Measurements from ENCODE around the gene METTL16. TPM values are rescaled to one million over a fixed set of nuclear protein-coding genes. Genes with fewer than 3 reads are reported as not detected.

Gene METTL16
- total and polyA plus RNA-seq, 2 donors from 2014 or later: 18.0 to 37.2 TPM

DNA sequence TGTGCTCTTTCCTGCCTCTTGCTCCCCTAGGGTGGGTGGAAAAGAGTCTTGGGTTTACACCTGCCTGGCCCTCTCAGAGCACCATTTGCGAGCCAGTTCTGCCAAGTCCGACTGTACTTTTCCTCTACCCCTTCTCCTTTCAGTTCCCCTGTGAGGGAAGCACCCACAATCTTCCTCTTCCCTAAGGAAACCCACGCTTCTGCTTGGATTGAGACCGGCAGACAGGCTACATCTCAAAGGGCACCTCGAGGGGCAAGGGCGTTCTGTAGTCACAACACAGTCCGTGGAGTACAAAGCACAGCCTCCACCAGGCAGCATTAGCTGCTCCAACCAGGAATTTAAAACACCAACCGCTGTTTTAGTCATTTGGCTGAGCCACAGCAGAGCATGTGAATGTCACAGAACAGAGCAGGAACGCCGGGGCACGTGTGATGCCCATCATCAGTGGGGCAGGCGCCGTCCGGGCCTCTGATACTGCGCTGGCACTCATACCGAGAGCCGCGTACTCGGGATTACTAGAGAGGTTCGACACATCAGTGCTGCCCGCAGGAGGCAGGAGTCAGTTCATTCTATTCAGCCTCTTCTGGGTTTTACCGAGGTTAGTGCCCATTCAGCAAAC lies 97.1 kb downstream of the METTL16 start:
- no peak overlapping the region for H3K4me3 ChIP-seq (ENCODE audit: low read length in 3 of 3)
- no peak for FAIRE-seq
- H3K27me3 ChIP-seq (ENCODE audit: control insufficient read depth, insufficient read depth, low read length): no peaks in the 10 kb centered on the region
- DNase-seq: peak in 1 of 5 donors; percentile 31
- H3K9me3 ChIP-seq (ENCODE audit: control insufficient read depth in 2 of 3, insufficient read depth in 1 of 3, low read length in 3 of 3): no peaks in the 10 kb centered on the region
- no peak overlapping the region for H3K27ac ChIP-seq (ENCODE audit: low read depth in 2 of 2, low read length in 2 of 2)
- TF ChIP-seq, protein P1, sequence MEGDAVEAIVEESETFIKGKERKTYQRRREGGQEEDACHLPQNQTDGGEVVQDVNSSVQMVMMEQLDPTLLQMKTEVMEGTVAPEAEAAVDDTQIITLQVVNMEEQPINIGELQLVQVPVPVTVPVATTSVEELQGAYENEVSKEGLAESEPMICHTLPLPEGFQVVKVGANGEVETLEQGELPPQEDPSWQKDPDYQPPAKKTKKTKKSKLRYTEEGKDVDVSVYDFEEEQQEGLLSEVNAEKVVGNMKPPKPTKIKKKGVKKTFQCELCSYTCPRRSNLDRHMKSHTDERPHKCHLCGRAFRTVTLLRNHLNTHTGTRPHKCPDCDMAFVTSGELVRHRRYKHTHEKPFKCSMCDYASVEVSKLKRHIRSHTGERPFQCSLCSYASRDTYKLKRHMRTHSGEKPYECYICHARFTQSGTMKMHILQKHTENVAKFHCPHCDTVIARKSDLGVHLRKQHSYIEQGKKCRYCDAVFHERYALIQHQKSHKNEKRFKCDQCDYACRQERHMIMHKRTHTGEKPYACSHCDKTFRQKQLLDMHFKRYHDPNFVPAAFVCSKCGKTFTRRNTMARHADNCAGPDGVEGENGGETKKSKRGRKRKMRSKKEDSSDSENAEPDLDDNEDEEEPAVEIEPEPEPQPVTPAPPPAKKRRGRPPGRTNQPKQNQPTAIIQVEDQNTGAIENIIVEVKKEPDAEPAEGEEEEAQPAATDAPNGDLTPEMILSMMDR (IDR thresholded peaks at IDR 0.05; ENCODE audit: borderline replicate concordance, extremely low read depth, insufficient read depth): no peak
- intact Hi-C loops (cut with DNase I): loop anchor here (5.0 kb wide), 1 partner anchor 32 kb away; no protein-coding TSS in a partner anchor
- peaks cover 0 to 3% (median 0%) of the 10 kb centered on the region in 3 donors for H3K4me1 ChIP-seq (ENCODE audit: control insufficient read depth in 2 of 3, insufficient read depth in 2 of 3, low read depth in 1 of 3, low read length in 3 of 3)
- H3K9ac ChIP-seq (ENCODE audit: low read length in 3 of 3): no peak overlapping the region
- peaks cover 0 to 16% (median 0%) of the 10 kb centered on the region in 3 donors for H3K36me3 ChIP-seq (ENCODE audit: control insufficient read depth in 2 of 3, insufficient read depth in 3 of 3, low read length in 3 of 3)

DNA sequence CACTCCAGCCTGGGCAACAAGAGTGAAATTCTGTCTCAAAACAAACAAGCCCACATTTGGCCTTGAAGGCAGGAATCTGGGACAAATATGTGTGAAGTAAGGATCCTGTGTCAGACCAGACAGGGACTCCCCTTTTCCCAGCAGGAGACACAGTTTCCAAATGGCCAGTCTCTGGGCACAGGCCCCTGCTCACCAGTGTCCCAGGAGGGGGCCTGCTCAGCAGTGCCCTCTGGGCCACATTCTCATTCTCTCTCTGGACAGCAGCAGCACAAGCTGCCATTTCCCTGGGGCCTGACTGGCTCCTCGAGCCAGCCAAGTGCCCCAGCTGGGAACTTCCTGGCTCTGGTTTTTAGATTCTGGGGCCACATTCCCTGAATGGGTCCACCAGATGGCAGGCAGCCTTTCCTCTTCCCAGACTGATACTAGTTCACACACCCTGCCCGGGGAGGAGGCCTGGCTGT lies 99.1 kb downstream of the METTL16 start:
- Histone ChIP-seq H3K4me3 (ENCODE audit: low read length in 3 of 3) (no peak overlapping the region), H3K9ac (ENCODE audit: low read length in 3 of 3) (no peak overlapping the region), H3K4me1 (ENCODE audit: control insufficient read depth in 2 of 3, insufficient read depth in 2 of 3, low read depth in 1 of 3, low read length in 3 of 3) (peaks cover 0 to under 1% (median 0%) of the 10 kb centered on the region in 3 donors), H3K27ac (ENCODE audit: low read depth in 2 of 2, low read length in 2 of 2) (no peak overlapping the region), H3K27me3 (ENCODE audit: control insufficient read depth, insufficient read depth, low read length) (no peaks in the 10 kb centered on the region), H3K36me3 (ENCODE audit: control insufficient read depth in 2 of 3, insufficient read depth in 3 of 3, low read length in 3 of 3) (peaks cover 0 to 11% (median 0%) of the 10 kb centered on the region in 3 donors), H3K9me3 (ENCODE audit: control insufficient read depth in 2 of 3, insufficient read depth in 1 of 3, low read length in 3 of 3) (no peaks in the 10 kb centered on the region)
- DNase-seq (no peak), FAIRE-seq (no peak)
- TF ChIP-seq, protein P1 (IDR thresholded peaks at IDR 0.05; ENCODE audit: borderline replicate concordance, extremely low read depth, insufficient read depth): no peak
- intact Hi-C loops (cut with DNase I): no loop called here

DNA sequence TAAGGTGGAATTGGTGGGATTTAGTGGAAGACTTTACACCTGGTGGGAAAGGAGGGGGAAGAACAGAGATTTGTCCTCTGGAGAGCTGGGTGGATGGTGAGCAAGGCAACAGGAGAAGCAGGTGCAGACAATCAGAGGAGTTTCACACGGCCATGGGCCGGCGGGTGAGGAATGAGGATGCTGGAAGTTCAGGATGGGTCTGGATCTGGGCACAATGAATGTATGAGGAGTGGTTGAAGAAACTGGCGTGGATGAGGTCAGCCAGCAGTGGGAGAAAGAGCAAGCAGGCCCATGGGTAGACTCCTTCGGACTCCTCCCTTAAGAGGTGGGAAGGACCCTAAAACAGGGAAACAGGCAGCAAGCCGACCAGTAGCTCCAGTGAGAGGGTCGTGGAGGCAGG lies 100.7 kb downstream of the METTL16 start:
- TF ChIP-seq, protein P1 (IDR thresholded peaks at IDR 0.05; ENCODE audit: borderline replicate concordance, extremely low read depth, insufficient read depth): no peak
- peaks cover 4 to 11% (median 6%) of the 10 kb centered on the region in 3 donors for H3K4me1 ChIP-seq (ENCODE audit: control insufficient read depth in 2 of 3, insufficient read depth in 2 of 3, low read depth in 1 of 3, low read length in 3 of 3)
- no peak overlapping the region for H3K9ac ChIP-seq (ENCODE audit: low read length in 3 of 3)
- no peak overlapping the region for H3K27ac ChIP-seq (ENCODE audit: low read depth in 2 of 2, low read length in 2 of 2)
- no peaks in the 10 kb centered on the region for H3K9me3 ChIP-seq (ENCODE audit: control insufficient read depth in 2 of 3, insufficient read depth in 1 of 3, low read length in 3 of 3)
- no peak overlapping the region for H3K4me3 ChIP-seq (ENCODE audit: low read length in 3 of 3)
- H3K27me3 ChIP-seq (ENCODE audit: control insufficient read depth, insufficient read depth, low read length): no peaks in the 10 kb centered on the region
- peak in 1 of 5 donors; percentile 35 for DNase-seq
- FAIRE-seq: no peak
- intact Hi-C loops (cut with DNase I): no loop called here
- peaks cover 0 to 11% (median 0%) of the 10 kb centered on the region in 3 donors for H3K36me3 ChIP-seq (ENCODE audit: control insufficient read depth in 2 of 3, insufficient read depth in 3 of 3, low read length in 3 of 3)

Measured in kidney (tissue), 14 donors.